ENCODE measurements around the gene RAPH1. TPM values are rescaled to one million over a fixed set of nuclear protein-coding genes. Genes with fewer than 3 reads are reported as not detected.

The RAPH1 gene
- polyA plus RNA-seq, 1 donor from 2014 or later = 13.9 TPM

- H3K9me3 ChIP-seq (ENCODE audit: low read length) = no peaks in the 10 kb centered on the region
- H3K9me2 ChIP-seq (ENCODE audit: insufficient read depth, low read length) = no peaks in the 10 kb centered on the region
- no peak overlapping the region for H3K4me2 ChIP-seq (ENCODE audit: low read length)
- no peaks in the 10 kb centered on the region for H3K36me3 ChIP-seq (ENCODE audit: insufficient read depth, low read length)
- H3K27ac ChIP-seq (ENCODE audit: low read length) = no peak overlapping the region
- no peak overlapping the region for H3K4me3 ChIP-seq (ENCODE audit: low read length)
- TF ChIP-seq SMC3 (conservative IDR thresholded peaks at IDR 0.05; ENCODE audit: poor library complexity) (no peak), EZH2 (IDR thresholded peaks at IDR 0.05; ENCODE audit: borderline replicate concordance, insufficient read depth, low read length, poor library complexity, severe bottlenecking) (no peak), MXI1 (conservative IDR thresholded peaks at IDR 0.05; ENCODE audit: poor library complexity, severe bottlenecking) (no peak), RAD21 (conservative IDR thresholded peaks at IDR 0.05) (no peak), TAF1 (IDR thresholded peaks at IDR 0.05; ENCODE audit: low read depth) (no peak), POLR2AphosphoS5 (IDR thresholded peaks at IDR 0.05) (no peak), REST (IDR thresholded peaks at IDR 0.05; ENCODE audit: borderline replicate concordance) (no peak)
- H4K20me1 ChIP-seq (ENCODE audit: insufficient read depth) = no peaks in the 10 kb centered on the region
- peaks cover 83% of the 10 kb centered on the region for H3K79me2 ChIP-seq (replicated peaks; ENCODE audit: insufficient read depth, low read length)
- no peaks in the 10 kb centered on the region for H3K27me3 ChIP-seq (ENCODE audit: insufficient read depth, low read depth, low read length)
- H3F3A ChIP-seq (ENCODE audit: insufficient read depth, low read length, poor library complexity, severe bottlenecking) = no peaks in the 10 kb centered on the region
- H3K9ac ChIP-seq (ENCODE audit: low read length) = no peak overlapping the region
- no peak overlapping the region for H2AFZ ChIP-seq (ENCODE audit: low read depth, low read length)
Measured at GRCh38 chr2:203344667-203345066, 190.4 kb downstream of the RAPH1 start.

Other genes with a start within 250 kb of the RAPH1 start
- gene ABI2, start 206.9 kb downstream of the RAPH1 start, polyA plus RNA-seq = 126 and 128 TPM in 2 replicates
- gene CD28, start 171.3 kb upstream of the RAPH1 start, polyA plus RNA-seq = not detected in 2 replicates